Stomach smooth muscle (tissue), 2 donors: Measurements from ENCODE around the gene LSM10.
A peak's percentile ranks its signal among the peaks of the same experiment; 100 is the strongest.

Experiments used
- H3K27ac ChIP-seq: one replicate; pipeline ENCODE4 v1.7.0; 2013; ENCODE audit warnings: mild to moderate bottlenecking, low read length, inconsistent platforms
- H3K27me3 ChIP-seq, 2 donors: one replicate each; pipeline ENCODE4 v1.7.0; 2013; ENCODE audit warnings: low read length in 2 of 2; ENCODE audit not compliant: insufficient read depth in 2 of 2, control insufficient read depth in 1 of 2
- H3K36me3 ChIP-seq, 2 donors: one replicate each; pipeline ENCODE4 v1.7.0; 2013; ENCODE audit warnings: low read length in 2 of 2; ENCODE audit not compliant: control insufficient read depth in 2 of 2, insufficient read depth in 2 of 2
- H3K4me1 ChIP-seq: one replicate; pipeline ENCODE4 v1.7.0; 2013; ENCODE audit warnings: low read length; ENCODE audit not compliant: control insufficient read depth, insufficient read depth
- H3K4me3 ChIP-seq, 2 donors: one replicate each; pipeline ENCODE4 v1.7.0; 2013; ENCODE audit warnings: low read length in 2 of 2
- H3K9ac ChIP-seq, 2 donors: one replicate each; pipeline ENCODE4 v1.7.0; 2013; ENCODE audit warnings: low read length in 2 of 2, mild to moderate bottlenecking in 1 of 2
- H3K9me3 ChIP-seq, 2 donors: one replicate each; pipeline ENCODE4 v1.7.0; 2013; ENCODE audit warnings: low read length in 2 of 2; ENCODE audit not compliant: control insufficient read depth in 2 of 2
- donor health status: healthy.
- donor health status: Pancreatic carcinoma.

The LSM10 gene

DNA sequence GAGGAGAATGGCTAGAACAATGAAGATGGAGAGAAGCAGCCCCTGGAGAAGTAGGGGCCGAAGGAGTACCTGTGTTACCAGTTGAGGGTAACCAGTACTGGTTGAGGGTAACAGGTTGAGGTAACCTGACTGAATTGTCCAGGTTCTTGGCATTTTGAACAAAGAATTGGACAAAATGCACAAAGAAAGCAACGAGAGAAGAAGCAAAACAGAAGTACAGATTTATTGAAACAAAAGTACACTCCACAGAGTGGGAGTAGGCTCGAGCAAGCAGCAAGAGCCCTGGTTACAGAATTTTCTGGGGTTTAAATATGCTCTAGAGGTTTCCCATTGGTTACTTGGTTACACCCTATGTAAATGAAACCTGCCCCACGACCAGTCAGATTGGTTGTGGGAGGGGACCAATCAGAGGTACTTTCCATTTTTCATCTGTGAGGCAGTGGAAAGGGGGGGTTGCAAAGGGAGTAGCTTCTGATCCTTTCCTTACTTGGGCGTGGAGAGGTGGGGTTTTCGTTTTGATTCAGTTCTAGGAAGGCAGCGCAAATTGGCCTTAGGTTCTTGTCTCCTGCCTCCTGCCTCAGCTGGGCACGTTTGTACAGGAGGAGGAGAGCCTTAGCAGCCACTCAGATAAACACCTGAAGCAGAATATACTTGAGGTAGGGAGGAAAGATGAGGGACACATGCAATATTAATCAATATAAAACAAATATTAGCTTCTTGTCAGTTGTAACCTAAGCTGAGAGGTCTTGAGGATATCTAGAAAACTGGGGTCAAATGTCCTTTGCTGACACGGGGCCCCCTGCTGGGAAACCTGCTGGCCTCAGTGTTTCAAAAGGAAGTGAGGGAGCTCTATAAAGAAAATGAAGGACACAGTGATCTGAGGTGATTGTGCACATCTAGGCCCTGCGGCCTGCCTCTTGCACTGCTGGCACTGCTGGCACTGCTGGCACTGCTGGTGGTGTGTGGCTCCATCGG lies 14.3 kb upstream of the LSM10 start:
- Histone ChIP-seq H3K9me3 (no peaks in the 10 kb centered on the region), H3K9ac (no peak overlapping the region), H3K27me3 (no peaks in the 10 kb centered on the region), H3K36me3 (peaks cover 0 to 2% of the 10 kb centered on the region in 2 donors), H3K4me3 (no peak overlapping the region), H3K4me1 (peaks cover 3% of the 10 kb centered on the region), H3K27ac (no peak overlapping the region)

DNA sequence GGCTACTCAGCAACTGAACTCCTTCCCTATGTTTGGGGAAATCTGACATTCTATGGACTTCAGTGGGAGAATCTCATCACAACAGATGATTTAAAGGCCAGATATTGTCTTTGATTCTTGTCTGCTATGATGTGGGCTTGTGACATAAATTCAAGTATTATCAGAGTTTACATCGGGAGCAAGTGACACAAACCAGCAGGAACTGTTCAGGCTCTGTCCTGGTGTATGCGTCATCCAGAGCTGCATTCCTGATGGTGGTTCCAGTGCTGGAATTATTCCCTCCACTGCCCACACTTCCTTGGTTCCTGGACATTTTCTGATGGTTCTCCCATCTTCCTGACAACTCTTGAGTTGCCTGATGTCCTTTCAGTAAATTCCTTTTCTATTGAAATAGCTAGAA lies 10.8 kb upstream of the LSM10 start:
- no peaks in the 10 kb centered on the region for H3K36me3 ChIP-seq
- peaks cover 3% of the 10 kb centered on the region for H3K4me1 ChIP-seq
- no peaks in the 10 kb centered on the region for H3K9me3 ChIP-seq
- H3K27ac ChIP-seq: no peak overlapping the region
- H3K27me3 ChIP-seq: no peaks in the 10 kb centered on the region
- H3K4me3 ChIP-seq: no peak overlapping the region
- H3K9ac ChIP-seq: peak overlapping the region in 1 of 2 donors; percentile 30

GRCh38 chr1:36406440-36406839 lies 8.7 kb upstream of the LSM10 start:
- Histone ChIP-seq H3K36me3 (no peaks in the 10 kb centered on the region), H3K27ac (no peak overlapping the region), H3K27me3 (no peaks in the 10 kb centered on the region), H3K9ac (no peak overlapping the region), H3K4me1 (peaks cover 3% of the 10 kb centered on the region), H3K9me3 (no peaks in the 10 kb centered on the region), H3K4me3 (no peak overlapping the region)

- no peaks in the 10 kb centered on the region for H3K27me3 ChIP-seq
- no peaks in the 10 kb centered on the region for H3K36me3 ChIP-seq
- no peaks in the 10 kb centered on the region for H3K9me3 ChIP-seq
- no peak overlapping the region for H3K27ac ChIP-seq
- no peaks in the 10 kb centered on the region for H3K4me1 ChIP-seq
- no peak overlapping the region for H3K9ac ChIP-seq
- no peak overlapping the region for H3K4me3 ChIP-seq
Observed at GRCh38 chr1:36402504-36402890, 4.8 kb upstream of the LSM10 start.

- no peaks in the 10 kb centered on the region for H3K9me3 ChIP-seq
- H3K27ac ChIP-seq: no peak overlapping the region
- no peaks in the 10 kb centered on the region for H3K36me3 ChIP-seq
- H3K27me3 ChIP-seq: no peaks in the 10 kb centered on the region
- no peak overlapping the region for H3K4me3 ChIP-seq
- H3K4me1 ChIP-seq: peaks cover under 1% of the 10 kb centered on the region
- H3K9ac ChIP-seq: no peak overlapping the region
Observed at GRCh38 chr1:36401602-36402503, 4.1 kb upstream of the LSM10 start.

DNA sequence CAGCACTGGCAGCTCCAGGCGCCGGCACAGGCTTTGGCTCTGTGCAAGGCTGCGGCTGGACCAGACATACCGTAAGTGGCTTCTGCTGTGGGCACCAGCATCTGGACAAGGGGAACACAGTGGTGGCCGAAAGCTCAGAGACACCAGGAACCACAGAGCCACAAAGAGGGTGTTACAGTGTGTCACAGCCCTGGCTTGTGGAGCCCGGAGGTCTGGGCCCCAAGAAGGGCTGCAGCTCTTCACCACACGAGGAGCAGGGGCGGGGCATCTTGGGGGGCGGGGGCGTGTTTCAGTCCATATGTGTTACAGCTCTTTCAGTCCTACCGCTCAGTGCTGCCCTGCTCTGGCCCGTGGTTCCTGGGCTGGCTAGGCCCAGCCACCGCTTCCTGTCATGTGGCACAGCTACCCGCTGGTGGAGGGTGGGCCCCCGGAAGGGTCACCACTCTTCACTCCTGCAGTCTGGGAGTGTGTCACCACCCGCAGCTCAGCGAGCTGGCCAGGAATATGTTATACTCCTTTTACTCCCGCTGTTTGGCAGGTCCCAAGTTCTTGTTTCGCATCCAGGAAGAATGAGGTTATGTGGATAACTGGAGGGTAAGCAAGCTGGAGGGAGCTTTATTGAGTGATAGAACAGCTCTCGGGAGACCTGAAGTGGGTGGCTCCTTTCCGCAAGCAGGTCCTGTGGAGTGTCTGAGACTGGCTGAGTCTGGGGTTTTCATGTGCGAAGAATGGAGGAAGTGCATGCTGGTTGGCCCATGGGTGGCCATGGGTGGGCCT lies 3.3 kb upstream of the LSM10 start:
- Histone ChIP-seq H3K9ac (no peak overlapping the region), H3K27ac (no peak overlapping the region)

GRCh38 chr1:36400514-36400824 lies 2.8 kb upstream of the LSM10 start:
- Histone ChIP-seq H3K9ac (no peak overlapping the region), H3K9me3 (no peaks in the 10 kb centered on the region), H3K4me1 (peaks cover 9% of the 10 kb centered on the region), H3K27me3 (no peaks in the 10 kb centered on the region), H3K27ac (no peak overlapping the region), H3K4me3 (no peak overlapping the region), H3K36me3 (no peaks in the 10 kb centered on the region)

More for the DNA sequence above, 3.3 kb upstream of the LSM10 start:
- H3K36me3 ChIP-seq: no peaks in the 10 kb centered on the region
- H3K4me1 ChIP-seq: peaks cover 8% of the 10 kb centered on the region
- H3K27me3 ChIP-seq: no peaks in the 10 kb centered on the region
- H3K4me3 ChIP-seq: no peak overlapping the region
- H3K9me3 ChIP-seq: no peaks in the 10 kb centered on the region

DNA sequence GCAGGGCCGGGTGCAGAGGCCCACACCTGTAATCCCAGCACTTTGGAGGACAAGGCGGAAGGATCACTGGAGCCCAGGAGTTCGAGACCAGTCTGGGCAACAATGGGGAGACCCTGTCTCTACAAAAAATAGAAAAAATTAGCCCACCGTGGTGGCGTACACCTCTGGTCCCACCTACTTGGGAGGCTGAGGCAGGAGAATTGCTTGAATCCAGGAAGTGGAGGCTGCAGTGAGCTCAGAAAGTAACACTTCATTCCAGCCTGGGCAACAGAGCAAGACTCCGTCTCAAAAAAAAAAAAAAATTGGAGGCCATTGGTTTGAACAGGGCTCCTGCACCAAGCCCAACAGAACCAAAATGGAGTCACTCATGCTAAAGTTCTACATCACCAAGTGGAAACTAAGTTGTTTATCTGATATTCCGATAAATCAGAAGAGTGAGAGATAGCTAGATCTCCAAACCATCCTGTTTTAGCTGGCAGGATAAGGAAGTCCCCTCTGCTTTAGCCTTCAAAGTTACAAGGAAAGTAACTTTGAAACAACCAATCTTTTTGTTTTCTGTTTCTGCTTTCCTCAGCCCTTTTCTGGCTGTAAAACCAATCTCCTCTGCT lies 766 bp upstream of the LSM10 start:
- Histone ChIP-seq H3K4me3 (peak overlapping the region in 1 of 2 donors; percentile 98), H3K27ac (peak overlapping the region; percentile 94), H3K9ac (peak overlapping the region in 1 of 2 donors; percentile 79)

GRCh38 chr1:36397083-36397377 lies 678 bp downstream of the LSM10 start:
- Histone ChIP-seq H3K4me1 (peaks cover 12% of the 10 kb centered on the region), H3K4me3 (peak overlapping the region; percentile 77 to 98)

More for the DNA sequence above, 766 bp upstream of the LSM10 start:
- H3K36me3 ChIP-seq: peaks cover 5 to 6% of the 10 kb centered on the region in 2 donors
- H3K9me3 ChIP-seq: no peaks in the 10 kb centered on the region
- H3K4me1 ChIP-seq: peaks cover 12% of the 10 kb centered on the region
- no peaks in the 10 kb centered on the region for H3K27me3 ChIP-seq

GRCh38 chr1:36396359-36396758 lies 1.3 kb downstream of the LSM10 start:
- Histone ChIP-seq H3K36me3 (peaks cover 15 to 21% of the 10 kb centered on the region in 2 donors), H3K27me3 (no peaks in the 10 kb centered on the region), H3K4me1 (peaks cover 12% of the 10 kb centered on the region), H3K27ac (peak overlapping the region; percentile 94), H3K9me3 (no peaks in the 10 kb centered on the region), H3K4me3 (peak overlapping the region in 1 of 2 donors; percentile 22), H3K9ac (peak overlapping the region in 1 of 2 donors; percentile 79)

More at GRCh38 chr1:36397083-36397377, 678 bp downstream of the LSM10 start:
- peaks cover 12 to 16% of the 10 kb centered on the region in 2 donors for H3K36me3 ChIP-seq
- H3K27ac ChIP-seq: peak overlapping the region; percentile 94
- no peaks in the 10 kb centered on the region for H3K9me3 ChIP-seq
- H3K9ac ChIP-seq: peak overlapping the region; percentile 79 to 97
- no peaks in the 10 kb centered on the region for H3K27me3 ChIP-seq
